ENCODE results near the gene COL25A1.

DNA sequence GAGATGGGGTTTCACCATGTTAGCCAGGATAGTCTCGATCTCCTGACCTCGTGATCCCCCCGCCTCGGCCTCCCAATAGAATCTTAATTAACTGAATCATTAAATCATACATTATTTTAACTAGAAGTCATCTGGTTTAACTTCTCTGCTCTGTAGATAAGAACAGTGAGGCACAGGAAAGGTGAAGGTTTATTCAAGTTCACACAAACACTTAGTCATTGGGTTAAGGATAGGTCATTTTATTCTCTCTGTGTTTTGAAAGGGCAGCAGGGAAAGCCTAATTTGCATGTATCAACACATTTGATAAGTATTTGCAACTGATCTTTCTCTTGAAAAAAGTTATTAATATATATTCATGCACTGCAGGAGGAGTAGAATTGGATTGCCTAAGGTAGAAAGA is 538.5 kb downstream of the COL25A1 start:
- TF ChIP-seq, protein P1, sequence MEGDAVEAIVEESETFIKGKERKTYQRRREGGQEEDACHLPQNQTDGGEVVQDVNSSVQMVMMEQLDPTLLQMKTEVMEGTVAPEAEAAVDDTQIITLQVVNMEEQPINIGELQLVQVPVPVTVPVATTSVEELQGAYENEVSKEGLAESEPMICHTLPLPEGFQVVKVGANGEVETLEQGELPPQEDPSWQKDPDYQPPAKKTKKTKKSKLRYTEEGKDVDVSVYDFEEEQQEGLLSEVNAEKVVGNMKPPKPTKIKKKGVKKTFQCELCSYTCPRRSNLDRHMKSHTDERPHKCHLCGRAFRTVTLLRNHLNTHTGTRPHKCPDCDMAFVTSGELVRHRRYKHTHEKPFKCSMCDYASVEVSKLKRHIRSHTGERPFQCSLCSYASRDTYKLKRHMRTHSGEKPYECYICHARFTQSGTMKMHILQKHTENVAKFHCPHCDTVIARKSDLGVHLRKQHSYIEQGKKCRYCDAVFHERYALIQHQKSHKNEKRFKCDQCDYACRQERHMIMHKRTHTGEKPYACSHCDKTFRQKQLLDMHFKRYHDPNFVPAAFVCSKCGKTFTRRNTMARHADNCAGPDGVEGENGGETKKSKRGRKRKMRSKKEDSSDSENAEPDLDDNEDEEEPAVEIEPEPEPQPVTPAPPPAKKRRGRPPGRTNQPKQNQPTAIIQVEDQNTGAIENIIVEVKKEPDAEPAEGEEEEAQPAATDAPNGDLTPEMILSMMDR (conservative IDR thresholded peaks at IDR 0.05) = no peak
- no peak for TF ChIP-seq ZFX (IDR thresholded peaks at IDR 0.05)
